Kidney tubule cell (primary cell): ENCODE data around the gene FUT3.

Source experiments
- DNase-seq: peaks from one replicate; pipeline ENCODE4 v3.0.0-alpha.2; 2018; ENCODE audit warnings: low spot score

FUT3 gene

DNA sequence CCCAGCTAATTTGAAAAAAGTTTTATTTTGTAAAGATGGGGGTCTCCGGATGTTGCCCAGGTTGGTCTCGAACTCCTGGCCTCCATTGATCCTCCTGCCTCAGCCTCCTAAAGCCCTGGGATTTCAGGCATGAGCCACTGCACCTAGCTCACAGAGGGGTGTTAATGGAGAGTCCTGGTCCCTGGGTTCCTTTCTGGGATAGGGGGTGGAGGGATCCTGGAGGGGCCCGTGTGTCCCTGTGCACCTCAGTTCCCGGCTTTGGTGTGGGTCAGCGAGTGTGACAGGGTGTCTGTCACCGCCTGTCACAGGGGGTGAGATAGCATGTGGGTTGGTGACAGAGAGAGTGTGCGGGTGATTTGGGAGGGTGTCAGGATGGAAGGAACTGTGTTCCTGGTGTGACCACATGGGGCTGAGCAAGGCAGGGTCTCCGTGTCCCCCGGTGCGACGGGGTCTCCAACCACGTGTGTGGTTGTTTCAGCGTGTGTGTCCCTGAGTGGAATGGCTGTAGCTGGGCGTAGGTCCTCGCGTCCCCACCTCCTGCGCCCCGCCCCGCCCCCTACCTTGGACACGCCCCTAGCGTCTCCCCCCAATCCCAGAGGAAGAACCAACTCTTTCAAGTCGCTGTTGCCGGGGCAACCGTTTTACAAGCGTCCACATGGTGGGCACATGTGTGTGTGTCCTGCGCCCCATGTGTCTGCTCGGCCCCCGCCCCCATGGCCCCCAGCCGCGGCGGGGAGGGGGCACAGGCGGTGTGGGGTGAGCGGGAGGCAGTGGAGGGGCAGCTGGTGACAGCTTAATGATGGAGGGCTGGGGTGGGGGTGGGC lies 49.2 kb downstream of the FUT3 start:
- no peak for DNase-seq

GRCh38 chr19:5800361-5801270 lies 50.6 kb downstream of the FUT3 start:
- no peak for DNase-seq

- DNase-seq = no peak
Observed at GRCh38 chr19:5799247-5800241, 51.7 kb downstream of the FUT3 start.

DNA sequence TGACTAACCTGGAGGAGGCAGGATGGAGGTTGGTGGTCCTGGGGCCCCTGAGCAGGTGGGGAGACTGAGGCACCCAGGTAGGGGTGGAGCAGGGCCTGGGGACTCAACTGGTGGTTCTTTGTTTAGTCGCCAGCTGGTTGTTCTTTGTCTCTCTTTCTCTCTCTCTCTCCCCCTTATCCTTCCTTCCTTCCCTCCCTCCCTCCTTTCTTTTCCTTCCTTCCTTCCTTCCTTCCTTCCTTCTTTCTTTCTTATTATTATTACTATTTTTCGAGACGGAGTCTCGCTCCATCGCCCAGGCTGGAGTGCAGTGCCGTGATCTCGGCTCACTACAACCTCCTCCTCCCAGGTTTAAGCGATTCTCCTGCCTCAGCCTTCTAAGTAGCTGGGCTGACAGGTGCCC lies 53.0 kb downstream of the FUT3 start:
- no peak for DNase-seq

- DNase-seq = no peak
Observed at GRCh38 chr19:5795382-5795919, 55.8 kb downstream of the FUT3 start.

GRCh38 chr19:5793188-5793587 lies 58.1 kb downstream of the FUT3 start:
- no peak for DNase-seq
